ENCODE measurements around the gene KCTD19.

The KCTD19 gene

DNA sequence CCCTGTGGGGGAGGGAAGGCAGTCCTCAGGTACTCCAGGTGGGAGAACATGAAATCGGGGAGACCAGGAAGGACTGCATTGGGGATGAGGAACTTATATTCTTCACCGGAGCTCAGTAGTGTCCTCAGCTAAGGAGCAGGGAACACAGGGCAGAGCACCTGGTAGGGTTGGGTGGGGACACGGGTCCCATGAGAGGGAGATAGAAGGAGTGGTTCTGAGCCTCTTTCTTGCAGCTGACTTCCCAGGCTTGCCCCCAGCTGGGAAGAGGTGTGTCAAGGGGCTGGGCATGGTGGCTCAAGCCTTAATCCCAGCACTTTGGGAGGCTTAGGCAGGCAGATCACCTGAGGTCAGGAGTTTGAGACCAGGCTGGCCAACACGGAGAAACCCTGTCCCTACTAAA is 81.4 kb downstream of the KCTD19 start:
- no peak for DNase-seq

- peak in 18 of 56 donors; percentile 11 to 61 (median 30) for DNase-seq
These were observed 82.0 kb downstream of the KCTD19 start for GRCh38 chr16:67244387-67245185.

GRCh38 chr16:67243481-67243880 is 83.1 kb downstream of the KCTD19 start:
- no peak for DNase-seq

DNA sequence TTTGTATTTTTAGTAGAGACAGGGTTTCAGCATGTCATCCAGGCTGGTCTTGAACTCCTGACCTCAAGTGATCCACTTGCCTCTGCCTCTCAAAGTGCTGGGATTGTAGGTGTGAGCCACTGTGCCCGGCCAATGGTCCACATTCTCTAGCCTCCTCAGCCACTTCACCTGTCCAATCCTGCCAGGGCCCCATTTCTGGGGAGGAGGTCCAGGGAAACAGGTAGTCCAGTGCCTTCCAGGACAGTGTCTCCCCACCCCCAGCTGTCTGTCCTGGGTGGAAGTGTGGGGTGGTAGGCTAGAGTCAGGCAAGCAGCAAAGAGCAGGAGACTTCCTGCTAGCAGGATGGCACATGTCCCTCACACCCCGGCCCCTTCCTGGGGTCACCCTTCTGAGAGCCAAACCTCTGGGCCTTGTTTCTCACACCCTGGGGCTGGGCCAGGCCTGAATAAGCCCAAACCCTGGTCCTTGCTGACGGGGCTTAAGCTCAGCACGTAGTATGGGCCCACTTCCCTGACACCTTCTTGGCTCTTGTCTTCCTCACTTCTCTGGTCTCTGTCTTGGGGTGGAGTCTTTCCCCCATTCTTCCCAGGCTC is 84.3 kb downstream of the KCTD19 start:
- no peak for DNase-seq

DNA sequence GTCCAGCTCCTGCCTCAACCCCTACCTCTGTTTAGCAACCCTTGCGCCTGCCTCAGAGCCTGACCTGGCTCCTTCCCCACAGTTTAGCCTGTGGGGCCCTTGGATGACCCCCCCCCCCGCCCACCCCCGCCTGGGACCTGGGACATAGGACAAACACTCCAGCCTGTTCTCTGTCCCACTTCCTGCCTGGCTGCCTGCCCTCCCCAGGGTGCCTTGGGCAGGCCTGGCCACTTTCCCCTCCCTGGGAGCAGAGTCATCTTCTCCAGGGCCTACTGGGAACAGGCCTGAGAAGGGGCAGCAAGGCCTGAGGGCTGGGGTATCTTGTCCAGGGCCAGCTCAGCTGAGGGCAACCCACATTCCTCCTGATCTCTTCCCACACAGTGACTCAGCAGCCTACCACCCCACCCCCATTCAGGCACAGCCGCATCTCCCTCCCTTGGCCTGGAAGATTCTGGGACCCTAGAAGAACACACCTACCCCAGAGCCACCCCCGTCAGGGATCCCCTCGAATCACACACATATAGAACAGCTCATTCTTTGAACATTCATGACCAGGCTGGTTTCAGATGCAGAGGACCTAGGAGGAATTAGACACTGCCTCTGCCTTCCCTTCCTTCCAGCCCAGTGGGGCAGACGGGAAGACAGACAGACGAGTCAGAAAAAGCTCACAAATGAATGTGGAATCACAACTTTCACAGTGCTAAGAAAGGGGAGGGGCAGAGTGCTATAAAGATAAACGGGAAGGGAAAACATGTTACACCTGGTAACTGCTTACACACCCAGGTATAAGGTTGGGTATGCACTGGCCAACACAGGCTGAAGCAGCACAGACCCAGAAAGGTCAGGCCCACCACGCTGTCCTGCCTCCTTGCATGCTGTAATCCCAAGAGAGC is 85.3 kb downstream of the KCTD19 start:
- DNase-seq: peak in 4 of 56 donors; percentile 10 to 39 (median 20)

DNA sequence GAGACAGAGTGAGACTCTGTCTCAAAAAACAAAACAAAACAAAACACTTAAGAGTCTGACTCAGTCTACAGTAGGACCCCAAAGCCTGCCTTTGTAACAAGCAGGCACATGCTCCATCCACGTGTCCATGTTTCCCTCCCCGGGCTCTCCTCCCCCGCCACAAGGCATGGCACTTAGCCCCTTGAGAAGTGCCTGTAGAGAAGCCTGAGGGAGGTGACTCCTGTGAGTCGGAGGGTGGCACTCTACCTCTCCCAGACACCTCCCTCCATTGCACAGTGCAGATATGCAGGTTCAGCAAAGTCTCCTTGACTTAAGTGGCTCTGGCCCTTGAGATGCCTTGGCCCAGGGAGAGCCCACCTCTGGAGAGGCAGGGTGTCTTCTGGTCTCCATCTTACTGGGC is 86.0 kb downstream of the KCTD19 start:
- no peak for DNase-seq

All from amygdala (tissue), 56 donors.